Measurements from ENCODE around the gene CHSY1. TPM values are rescaled to one million over a fixed set of nuclear protein-coding genes. Genes with fewer than 3 reads are reported as not detected.

Gene CHSY1
- total and polyA plus RNA-seq, 7 donors, result 1.8 to 13.6 (median 11.2) TPM

GRCh38 chr15:101146118-101146702, 105.6 kb downstream of the CHSY1 start:
- no peak for TF ChIP-seq CTCF (IDR thresholded peaks at IDR 0.05)
- no peak overlapping the region for H3K4me3 ChIP-seq
- H3K4me1 ChIP-seq, result no peaks in the 10 kb centered on the region
- H3K9me3 ChIP-seq, result no peaks in the 10 kb centered on the region
- no peaks in the 10 kb centered on the region for H3K27me3 ChIP-seq
- DNase-seq, result peak; percentile 8
- 95% methylated on average over 8 of the region's 8 CpGs for WGBS, 2 donors
- H3K36me3 ChIP-seq, result no peaks in the 10 kb centered on the region
- no peak overlapping the region for H3K27ac ChIP-seq
- intact Hi-C loops (cut with DNase I), result no loop called here

GRCh38 chr15:101145362-101145761, 106.5 kb downstream of the CHSY1 start:
- no peaks in the 10 kb centered on the region for H3K9me3 ChIP-seq
- WGBS, 2 donors, result 90% methylated on average over 4 of the region's 4 CpGs
- H3K27ac ChIP-seq, result no peak overlapping the region
- TF ChIP-seq POLR2A (IDR thresholded peaks at IDR 0.05) (no peak), POLR2AphosphoS5 (IDR thresholded peaks at IDR 0.05) (no peak), CTCF (IDR thresholded peaks at IDR 0.05) (no peak), EP300 (IDR thresholded peaks at IDR 0.05) (no peak)
- no peaks in the 10 kb centered on the region for H3K4me1 ChIP-seq
- H3K4me3 ChIP-seq, result no peak overlapping the region
- intact Hi-C loops (cut with DNase I), result no loop called here
- DNase-seq, result peak; percentile 4
- H3K27me3 ChIP-seq, result no peaks in the 10 kb centered on the region
- H3K36me3 ChIP-seq, result no peaks in the 10 kb centered on the region

- Histone ChIP-seq H3K27me3 (no peaks in the 10 kb centered on the region), H3K4me1 (no peaks in the 10 kb centered on the region), H3K9me3 (no peaks in the 10 kb centered on the region), H3K4me3 (no peak overlapping the region), H3K27ac (no peak overlapping the region), H3K36me3 (no peaks in the 10 kb centered on the region)
- intact Hi-C loops (cut with DNase I), result no loop called here
- TF ChIP-seq CTCF (IDR thresholded peaks at IDR 0.05) (no peak), POLR2AphosphoS5 (IDR thresholded peaks at IDR 0.05) (no peak), POLR2A (IDR thresholded peaks at IDR 0.05) (no peak), EP300 (IDR thresholded peaks at IDR 0.05) (no peak)
- WGBS, 2 donors, result 89% methylated on average over 7 of the region's 7 CpGs
- peak; percentile 40 for DNase-seq
These were observed 108.5 kb downstream of the CHSY1 start for GRCh38 chr15:101143321-101143720.

- no peaks in the 10 kb centered on the region for H3K4me1 ChIP-seq
- no peaks in the 10 kb centered on the region for H3K36me3 ChIP-seq
- DNase-seq, result peak; percentile 58
- whole genome bisulfite sequencing, 2 donors, result 73 to 94% methylated on average over 2 of the region's 2 CpGs
- no peaks in the 10 kb centered on the region for H3K27me3 ChIP-seq
- no peak overlapping the region for H3K4me3 ChIP-seq
- H3K27ac ChIP-seq, result no peak overlapping the region
- no peak for TF ChIP-seq EP300 (IDR thresholded peaks at IDR 0.05)
- no peak for TF ChIP-seq POLR2AphosphoS5 (IDR thresholded peaks at IDR 0.05)
- no peak for TF ChIP-seq POLR2A (IDR thresholded peaks at IDR 0.05)
- TF ChIP-seq CTCF (IDR thresholded peaks at IDR 0.05), result no peak
- intact Hi-C loops (cut with DNase I), result no loop called here
- no peaks in the 10 kb centered on the region for H3K9me3 ChIP-seq
These were observed 109.1 kb downstream of the CHSY1 start for GRCh38 chr15:101142711-101143110.

- DNase-seq, result peak; percentile 15
- Histone ChIP-seq H3K9me3 (no peaks in the 10 kb centered on the region), H3K36me3 (no peaks in the 10 kb centered on the region), H3K27me3 (no peaks in the 10 kb centered on the region), H3K4me3 (no peak overlapping the region), H3K27ac (no peak overlapping the region), H3K4me1 (no peaks in the 10 kb centered on the region)
- intact Hi-C loops (cut with DNase I), result no loop called here
- no peak for TF ChIP-seq POLR2A (IDR thresholded peaks at IDR 0.05)
- no peak for TF ChIP-seq CTCF (IDR thresholded peaks at IDR 0.05)
- no peak for TF ChIP-seq EP300 (IDR thresholded peaks at IDR 0.05)
These were observed 109.8 kb downstream of the CHSY1 start for GRCh38 chr15:101141926-101142527.
